ENCODE data around the gene RFC1.
"Not testable (repeated sequence)": the region's sequence is repeated elsewhere in the genome, so short reads cannot be mapped to it uniquely, and the experiment has no call there.

- not testable (repeated sequence) for TF ChIP-seq CTCF, POLR2A (IDR thresholded peaks at IDR 0.05)
Observed at GRCh38 chr4:39277661-39278060, 88.5 kb downstream of the RFC1 start.
